Astrocyte (in vitro differentiated cells and primary cell): ENCODE measurements around the gene MYO1G. TPM values are rescaled to one million over a fixed set of nuclear protein-coding genes. Genes with fewer than 3 reads are reported as not detected.

Experiments used
- DNase-seq: peaks from one replicate; pipeline ENCODE4 v3.0.0-alpha.2; 2010; ENCODE audit warnings: low read depth
- FAIRE-seq: peaks from 2 replicates; lab custom pipeline; 2011; peaks lifted over from hg19 to GRCh38; lab: Jason Lieb, UNC
- H2AFZ ChIP-seq: 2 replicates; pipeline ENCODE4 v1.6.0; 2012; ENCODE audit warnings: low read depth, low read length, inconsistent platforms
- H3K27ac ChIP-seq: 2 replicates; pipeline ENCODE4 v1.5.1; 2011; ENCODE audit warnings: low read depth, low read length, inconsistent platforms
- H3K27me3 ChIP-seq: 2 replicates; pipeline ENCODE4 v1.6.0; 2011; ENCODE audit warnings: low read length, inconsistent platforms; ENCODE audit not compliant: insufficient read depth
- H3K36me3 ChIP-seq: 2 replicates; pipeline ENCODE4 v1.5.1; 2011; ENCODE audit warnings: low read length, inconsistent platforms; ENCODE audit not compliant: insufficient read depth
- H3K4me1 ChIP-seq: 2 replicates; pipeline ENCODE4 v1.5.1; 2011; ENCODE audit warnings: low read length, inconsistent platforms; ENCODE audit not compliant: insufficient read depth
- H3K4me2 ChIP-seq: 2 replicates; pipeline ENCODE4 v1.6.0; 2012; ENCODE audit warnings: low read length, inconsistent platforms
- H3K4me3 ChIP-seq: 2 replicates; pipeline ENCODE4 v1.5.1; 2011; ENCODE audit warnings: low read depth, mild to moderate bottlenecking, low read length, inconsistent platforms; ENCODE audit not compliant: insufficient read depth
- H3K79me2 ChIP-seq: 2 replicates; pipeline ENCODE4 v1.6.0; 2012; ENCODE audit warnings: mild to moderate bottlenecking, low read length, inconsistent platforms; ENCODE audit not compliant: insufficient read depth
- H3K9ac ChIP-seq: 2 replicates; pipeline ENCODE4 v1.6.0; 2012; ENCODE audit warnings: mild to moderate bottlenecking, low read length, inconsistent platforms
- H3K9me3 ChIP-seq: 2 replicates; pipeline ENCODE4 v1.5.1; 2012; ENCODE audit warnings: low read depth, mild to moderate bottlenecking, low read length, inconsistent platforms; ENCODE audit not compliant: insufficient read depth
- H4K20me1 ChIP-seq: 2 replicates; pipeline ENCODE4 v1.6.0; 2012; ENCODE audit warnings: low read length, inconsistent platforms; ENCODE audit not compliant: insufficient read depth
- H3K27ac Mint-ChIP-seq: one replicate; pipeline ENCODE4 v1.8.0; 2021; ENCODE audit warnings: mild to moderate bottlenecking, mixed read lengths; ENCODE audit not compliant: unreplicated experiment
- H3K27me3 Mint-ChIP-seq: one replicate; pipeline ENCODE4 v1.8.0; 2021; ENCODE audit warnings: low read depth, mixed read lengths; ENCODE audit not compliant: unreplicated experiment
- H3K36me3 Mint-ChIP-seq: one replicate; pipeline ENCODE4 v1.8.0; 2021; ENCODE audit warnings: low read depth, mixed read lengths; ENCODE audit not compliant: unreplicated experiment
- H3K4me1 Mint-ChIP-seq: one replicate; pipeline ENCODE4 v1.8.0; 2021; ENCODE audit warnings: low read depth, mixed read lengths; ENCODE audit not compliant: unreplicated experiment
- H3K4me3 Mint-ChIP-seq: one replicate; pipeline ENCODE4 v1.8.0; 2021; ENCODE audit warnings: mild to moderate bottlenecking, moderate library complexity, mixed read lengths; ENCODE audit not compliant: unreplicated experiment
- H3K9me3 Mint-ChIP-seq: one replicate; pipeline ENCODE4 v1.8.0; 2021; ENCODE audit warnings: mild to moderate bottlenecking, mixed read lengths; ENCODE audit not compliant: unreplicated experiment
- CTCF ChIP-seq: IDR thresholded peaks from 2 replicates; pipeline ENCODE4 v1.5.1; 2011; ENCODE audit warnings: low read depth, mild to moderate bottlenecking, inconsistent platforms, low read length, moderate library complexity; ENCODE audit not compliant: insufficient read depth
- EZH2 ChIP-seq: IDR thresholded peaks from 2 replicates; pipeline ENCODE4 v1.6.1; 2012; ENCODE audit warnings: mild to moderate bottlenecking, low read length, inconsistent platforms; ENCODE audit not compliant: insufficient read depth
- total RNA-seq: library from RNA; stranded (reverse); gene quantifications from 2 replicates; pipeline ENCODE4 v1.2.1, GENCODE V29; 2021

The MYO1G gene
- total RNA-seq, 1 donor from 2014 or later, result 0.11 TPM

- Mint-ChIP-seq H3K4me3 (no peak overlapping the region), H3K4me1 (no peaks in the 10 kb centered on the region), H3K27me3 (peaks cover 7% of the 10 kb centered on the region), H3K9me3 (peaks cover 3% of the 10 kb centered on the region), H3K27ac (no peak overlapping the region), H3K36me3 (peaks cover 3% of the 10 kb centered on the region)
- FAIRE-seq (no peak), DNase-seq (no peak)
- TF ChIP-seq EZH2, result no peak
- TF ChIP-seq CTCF, result no peak
- H2AFZ ChIP-seq, result no peak overlapping the region
- no peaks in the 10 kb centered on the region for H3K79me2 ChIP-seq
- no peaks in the 10 kb centered on the region for H3K27me3 ChIP-seq
- no peaks in the 10 kb centered on the region for H3K9me3 ChIP-seq
- no peak overlapping the region for H3K9ac ChIP-seq
- no peaks in the 10 kb centered on the region for H3K36me3 ChIP-seq
- no peak overlapping the region for H3K27ac ChIP-seq
- H3K4me2 ChIP-seq, result no peak overlapping the region
- H3K4me1 ChIP-seq, result no peaks in the 10 kb centered on the region
- H3K4me3 ChIP-seq, result no peak overlapping the region
- peaks cover 3% of the 10 kb centered on the region for H4K20me1 ChIP-seq
Observed at GRCh38 chr7:44914992-44915607, 63.7 kb downstream of the MYO1G start.

GRCh38 chr7:44912775-44913347 lies 66.0 kb downstream of the MYO1G start:
- DNase-seq (no peak), FAIRE-seq (no peak)
- Histone ChIP-seq H3K4me2 (no peak overlapping the region), H3K4me3 (no peak overlapping the region), H3K9me3 (no peaks in the 10 kb centered on the region), H3K36me3 (no peaks in the 10 kb centered on the region), H2AFZ (no peak overlapping the region), H3K4me1 (no peaks in the 10 kb centered on the region), H3K79me2 (no peaks in the 10 kb centered on the region), H4K20me1 (peaks cover 3% of the 10 kb centered on the region), H3K27me3 (no peaks in the 10 kb centered on the region), H3K27ac (no peak overlapping the region), H3K9ac (no peak overlapping the region)
- H3K4me1 Mint-ChIP-seq, result no peaks in the 10 kb centered on the region
- TF ChIP-seq CTCF (no peak), EZH2 (no peak)
- no peaks in the 10 kb centered on the region for H3K27me3 Mint-ChIP-seq
- H3K27ac Mint-ChIP-seq, result no peak overlapping the region
- no peaks in the 10 kb centered on the region for H3K36me3 Mint-ChIP-seq
- H3K4me3 Mint-ChIP-seq, result no peak overlapping the region
- H3K9me3 Mint-ChIP-seq, result peaks cover 1% of the 10 kb centered on the region

Other genes starting within 250 kb of the MYO1G start
- 62.5 and 76.8 TPM in 2 replicates for gene ZMIZ2, start 230.2 kb downstream of the MYO1G start, total RNA-seq
- 1,461 and 1,628 TPM in 2 replicates for gene PPIA, start 182.3 kb downstream of the MYO1G start, total RNA-seq
- 93.4 and 105 TPM in 2 replicates for gene H2AZ2, start 130.9 kb downstream of the MYO1G start, total RNA-seq
- 23.6 and 26.3 TPM in 2 replicates for gene PURB, start 93.5 kb downstream of the MYO1G start, total RNA-seq
- 57.6 and 62.0 TPM in 2 replicates for gene CCM2, start 21.2 kb upstream of the MYO1G start, total RNA-seq
- gene NACAD, start 110.0 kb upstream of the MYO1G start, total RNA-seq, result 18.3 and 21.6 TPM in 2 replicates
- gene TBRG4, start 132.7 kb upstream of the MYO1G start, total RNA-seq, result 55.2 and 65.2 TPM in 2 replicates
- not detected in 2 replicates for gene RAMP3, start 178.8 kb upstream of the MYO1G start, total RNA-seq